ENCODE results near the gene AGRN.
"Not testable (repeated sequence)": the region's sequence is repeated elsewhere in the genome, so short reads cannot be mapped to it uniquely, and the experiment has no call there.

AGRN gene

GRCh38 chr1:1098681-1099421 lies 78.9 kb downstream of the AGRN start:
- DNase-seq, result no peak

DNA sequence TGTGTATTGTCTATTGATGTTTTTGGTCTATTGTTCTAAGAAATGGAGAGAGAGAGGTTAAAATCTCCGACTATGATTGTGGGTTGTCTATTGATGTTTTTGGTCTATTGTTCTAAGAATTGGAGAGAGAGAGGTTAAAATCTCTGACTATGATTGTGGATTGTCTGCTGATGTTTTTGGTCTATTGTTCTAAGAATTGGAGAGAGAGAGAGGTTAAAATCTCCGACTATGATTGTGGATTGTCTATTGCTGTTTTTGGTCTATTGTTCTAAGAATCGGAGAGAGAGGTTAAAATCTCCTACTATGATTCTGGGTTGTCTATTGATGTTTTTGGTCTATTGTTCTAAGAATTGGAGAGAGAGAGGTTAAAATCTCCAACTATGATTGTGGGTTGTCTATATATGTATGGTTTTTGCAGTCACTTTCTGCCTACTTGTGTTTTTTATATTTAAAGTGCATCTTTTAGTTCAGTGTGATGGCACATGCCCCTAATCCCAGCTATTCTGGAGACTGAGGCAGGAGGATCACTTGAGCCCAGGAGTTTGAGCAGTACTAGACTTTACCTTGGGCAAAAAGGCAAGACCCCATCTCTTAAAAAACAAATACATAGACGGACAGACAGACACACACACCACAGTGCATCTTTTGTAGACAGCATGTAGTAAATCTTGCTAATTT lies 79.7 kb downstream of the AGRN start:
- DNase-seq, result no peak

GRCh38 chr1:1100296-1100695 lies 80.4 kb downstream of the AGRN start:
- no peak for DNase-seq

GRCh38 chr1:1101503-1101902 lies 81.6 kb downstream of the AGRN start:
- DNase-seq, result no peak

GRCh38 chr1:1104152-1104551 lies 84.2 kb downstream of the AGRN start:
- not testable (repeated sequence) for DNase-seq
